Measurements from ENCODE around the gene DMD.

Gene DMD

DNA sequence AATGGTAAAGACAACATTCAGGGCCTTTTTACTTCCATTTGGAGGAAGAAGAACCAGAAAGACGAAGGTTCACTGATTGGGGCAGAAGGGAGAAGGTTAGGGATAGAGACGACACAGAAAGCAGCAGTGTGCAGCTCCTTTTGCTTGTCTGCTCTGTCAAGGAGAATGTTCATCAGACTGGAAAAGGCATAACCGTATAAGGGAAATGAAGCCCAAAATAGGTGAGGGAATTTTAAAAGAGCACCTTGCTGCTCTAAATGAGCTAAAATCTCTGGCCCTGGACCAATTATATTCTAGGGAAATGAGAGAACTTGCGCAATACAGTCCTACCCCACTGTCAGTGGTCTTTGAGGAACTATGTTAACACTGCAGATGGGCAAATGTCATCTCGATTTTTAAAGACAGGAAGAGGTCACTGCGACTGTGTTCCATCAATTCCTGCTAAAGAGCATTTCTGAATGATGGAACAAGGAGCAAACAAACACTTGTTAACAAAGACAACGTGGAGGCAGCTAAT is 1229.7 kb downstream of the DMD start:
- TF ChIP-seq EZH2phosphoT487 (IDR thresholded peaks at IDR 0.05; ENCODE audit: low read length) (no peak), EZH2 (optimal IDR thresholded peaks at IDR 0.05; ENCODE audit: low read depth, low read length) (no peak)
- TF ChIP-seq, protein P1, sequence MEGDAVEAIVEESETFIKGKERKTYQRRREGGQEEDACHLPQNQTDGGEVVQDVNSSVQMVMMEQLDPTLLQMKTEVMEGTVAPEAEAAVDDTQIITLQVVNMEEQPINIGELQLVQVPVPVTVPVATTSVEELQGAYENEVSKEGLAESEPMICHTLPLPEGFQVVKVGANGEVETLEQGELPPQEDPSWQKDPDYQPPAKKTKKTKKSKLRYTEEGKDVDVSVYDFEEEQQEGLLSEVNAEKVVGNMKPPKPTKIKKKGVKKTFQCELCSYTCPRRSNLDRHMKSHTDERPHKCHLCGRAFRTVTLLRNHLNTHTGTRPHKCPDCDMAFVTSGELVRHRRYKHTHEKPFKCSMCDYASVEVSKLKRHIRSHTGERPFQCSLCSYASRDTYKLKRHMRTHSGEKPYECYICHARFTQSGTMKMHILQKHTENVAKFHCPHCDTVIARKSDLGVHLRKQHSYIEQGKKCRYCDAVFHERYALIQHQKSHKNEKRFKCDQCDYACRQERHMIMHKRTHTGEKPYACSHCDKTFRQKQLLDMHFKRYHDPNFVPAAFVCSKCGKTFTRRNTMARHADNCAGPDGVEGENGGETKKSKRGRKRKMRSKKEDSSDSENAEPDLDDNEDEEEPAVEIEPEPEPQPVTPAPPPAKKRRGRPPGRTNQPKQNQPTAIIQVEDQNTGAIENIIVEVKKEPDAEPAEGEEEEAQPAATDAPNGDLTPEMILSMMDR (IDR thresholded peaks at IDR 0.05; ENCODE audit: low read length) = no peak
- DNase-seq = no peak
- Histone ChIP-seq H3K9ac (ENCODE audit: low read length) (no peak overlapping the region), H3K9me2 (replicated peaks; ENCODE audit: insufficient read depth, low read length) (no peaks in the 10 kb centered on the region), H3K36me3 (replicated peaks; ENCODE audit: insufficient read depth, low read length) (no peaks in the 10 kb centered on the region), H3K9me3 (replicated peaks; ENCODE audit: insufficient read depth, low read length) (no peaks in the 10 kb centered on the region), H2AFZ (ENCODE audit: low read length) (no peak overlapping the region), H3K27me3 (replicated peaks; ENCODE audit: insufficient read depth, low read length) (no peaks in the 10 kb centered on the region), H3K4me2 (ENCODE audit: low read depth, low read length) (no peak overlapping the region), H3K27ac (ENCODE audit: low read length) (no peak overlapping the region), H3K4me1 (ENCODE audit: low read length) (no peaks in the 10 kb centered on the region), H3K79me2 (ENCODE audit: low read length) (no peaks in the 10 kb centered on the region), H3F3A (ENCODE audit: insufficient read depth, low read length) (no peaks in the 10 kb centered on the region), H4K20me1 (ENCODE audit: insufficient read depth, low read length) (no peaks in the 10 kb centered on the region), H3K4me3 (ENCODE audit: low read length) (no peak overlapping the region)

DNA sequence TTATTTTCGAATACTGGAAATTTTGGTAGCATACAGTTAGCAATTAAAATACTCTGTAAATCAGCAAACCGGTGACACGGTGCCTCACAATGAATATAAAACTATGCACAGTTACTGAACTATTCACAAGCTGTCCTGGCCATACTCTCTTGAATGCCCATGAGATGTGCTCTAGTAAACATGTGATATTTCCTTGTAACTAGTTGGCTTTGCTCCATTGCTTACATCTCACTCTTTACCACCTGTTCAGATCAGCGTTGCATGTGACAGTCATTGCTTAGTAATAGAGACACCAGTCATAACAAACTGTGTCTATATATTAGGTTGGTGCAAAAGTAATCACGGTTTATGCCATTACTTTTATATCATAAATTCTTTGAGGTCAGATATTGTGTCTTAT is 1241.6 kb downstream of the DMD start:
- Histone ChIP-seq H2AFZ (ENCODE audit: low read length) (no peak overlapping the region), H3F3A (ENCODE audit: insufficient read depth, low read length) (no peaks in the 10 kb centered on the region), H3K9me3 (replicated peaks; ENCODE audit: insufficient read depth, low read length) (no peaks in the 10 kb centered on the region), H3K4me2 (ENCODE audit: low read depth, low read length) (no peak overlapping the region), H3K27ac (ENCODE audit: low read length) (no peak overlapping the region), H3K4me3 (ENCODE audit: low read length) (no peak overlapping the region), H3K9ac (ENCODE audit: low read length) (no peak overlapping the region), H4K20me1 (ENCODE audit: insufficient read depth, low read length) (no peaks in the 10 kb centered on the region), H3K4me1 (ENCODE audit: low read length) (no peaks in the 10 kb centered on the region), H3K27me3 (replicated peaks; ENCODE audit: insufficient read depth, low read length) (no peaks in the 10 kb centered on the region), H3K79me2 (ENCODE audit: low read length) (no peaks in the 10 kb centered on the region), H3K36me3 (replicated peaks; ENCODE audit: insufficient read depth, low read length) (no peaks in the 10 kb centered on the region), H3K9me2 (replicated peaks; ENCODE audit: insufficient read depth, low read length) (no peaks in the 10 kb centered on the region)
- no peak for DNase-seq
- TF ChIP-seq EZH2 (optimal IDR thresholded peaks at IDR 0.05; ENCODE audit: low read depth, low read length) (no peak), EZH2phosphoT487 (IDR thresholded peaks at IDR 0.05; ENCODE audit: low read length) (no peak)
- TF ChIP-seq, protein P1 (IDR thresholded peaks at IDR 0.05; ENCODE audit: low read length) = no peak

DNA sequence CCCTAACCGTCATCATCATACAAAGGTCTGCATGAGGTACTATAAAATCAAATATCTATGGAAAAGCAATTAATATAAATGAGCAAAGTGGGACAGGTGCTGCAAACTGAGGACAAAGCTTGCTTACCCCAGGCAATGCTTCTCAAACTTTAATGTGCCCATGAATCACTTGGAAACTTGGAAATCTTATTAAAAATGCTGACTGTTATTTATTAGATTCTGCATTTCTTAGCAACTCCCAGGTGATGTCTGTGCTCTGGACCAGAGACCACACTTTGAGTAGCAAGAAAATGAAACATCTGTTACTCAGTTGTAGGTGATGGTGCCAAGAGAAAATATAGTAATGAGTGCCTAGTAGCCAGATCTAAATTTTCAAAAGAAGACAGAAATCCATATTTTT is 1249.1 kb downstream of the DMD start:
- Histone ChIP-seq H3F3A (ENCODE audit: insufficient read depth, low read length) (no peaks in the 10 kb centered on the region), H3K36me3 (replicated peaks; ENCODE audit: insufficient read depth, low read length) (no peaks in the 10 kb centered on the region), H3K9me3 (replicated peaks; ENCODE audit: insufficient read depth, low read length) (no peaks in the 10 kb centered on the region), H3K27me3 (replicated peaks; ENCODE audit: insufficient read depth, low read length) (no peaks in the 10 kb centered on the region), H3K4me1 (ENCODE audit: low read length) (no peaks in the 10 kb centered on the region), H2AFZ (ENCODE audit: low read length) (no peak overlapping the region), H3K4me2 (ENCODE audit: low read depth, low read length) (no peak overlapping the region), H3K4me3 (ENCODE audit: low read length) (no peak overlapping the region), H4K20me1 (ENCODE audit: insufficient read depth, low read length) (no peaks in the 10 kb centered on the region), H3K9ac (ENCODE audit: low read length) (no peak overlapping the region), H3K79me2 (ENCODE audit: low read length) (no peaks in the 10 kb centered on the region), H3K9me2 (replicated peaks; ENCODE audit: insufficient read depth, low read length) (no peaks in the 10 kb centered on the region), H3K27ac (ENCODE audit: low read length) (no peak overlapping the region)
- TF ChIP-seq, protein P1 (IDR thresholded peaks at IDR 0.05; ENCODE audit: low read length) = no peak
- TF ChIP-seq EZH2 (optimal IDR thresholded peaks at IDR 0.05; ENCODE audit: low read depth, low read length) (no peak), EZH2phosphoT487 (IDR thresholded peaks at IDR 0.05; ENCODE audit: low read length) (no peak)
- no peak for DNase-seq

Data from MM.1S (cell line).